HCT116 (cell line): ENCODE results near the gene MAPK8IP3.

ENCODE experiments used
- ATF3 ChIP-seq: IDR thresholded peaks from 2 replicates; pipeline ENCODE4 v1.6.1; 2012
- CBX3 ChIP-seq: IDR thresholded peaks from 2 replicates; pipeline ENCODE4 v1.6.1; 2012; ENCODE audit warnings: low read depth
- CTCF ChIP-seq, 3 experiments: fragments of 200-600 bp in 1 of 3; sonication (generic) in 1 of 3; IDR thresholded peaks in 2 of 3; conservative IDR thresholded peaks in 1 of 3; 2 replicates each; pipeline ENCODE4 v1.5.1; 2012 to 2017; ENCODE audit warnings: low read depth in 2 of 3, low read length in 2 of 3, antibody characterized with exemption in 1 of 3, borderline replicate concordance in 1 of 3, control low read depth in 1 of 3, mild to moderate bottlenecking in 1 of 3, mixed read lengths in 1 of 3, mixed run types in 1 of 3, moderate library complexity in 1 of 3; ENCODE audit not compliant: insufficient read depth in 1 of 3
- EGR1 ChIP-seq: IDR thresholded peaks from 2 replicates; pipeline ENCODE4 v1.6.1; 2012; ENCODE audit warnings: low read depth
- EZH2 ChIP-seq: fragments of 200-600 bp; sonication (generic); IDR thresholded peaks from 2 replicates; pipeline ENCODE4 v1.6.1; 2017; ENCODE audit warnings: antibody characterized with exemption, mixed run types
- EZH2phosphoT487 ChIP-seq: fragments of 200-600 bp; IDR thresholded peaks from 2 replicates; pipeline ENCODE4 v1.6.1; 2018; ENCODE audit warnings: antibody characterized with exemption, borderline replicate concordance
- FOSL1 ChIP-seq: IDR thresholded peaks from 2 replicates; pipeline ENCODE4 v1.6.1; 2012; ENCODE audit warnings: low read depth
- MAX ChIP-seq: IDR thresholded peaks from 2 replicates; pipeline ENCODE4 v1.6.1; 2012
- POLR2A ChIP-seq: IDR thresholded peaks from 2 replicates; pipeline ENCODE4 v1.7.0; 2011; ENCODE audit warnings: borderline replicate concordance; ENCODE audit not compliant: insufficient read depth, insufficient read length; ENCODE audit errors: extremely low read depth
- ZBTB33 ChIP-seq: IDR thresholded peaks from 2 replicates; pipeline ENCODE4 v1.6.1; 2011; ENCODE audit warnings: mild to moderate bottlenecking, low read length, moderate library complexity; ENCODE audit not compliant: insufficient replicate concordance; ENCODE audit errors: extremely low read depth

- no peak for TF ChIP-seq CTCF (IDR thresholded peaks at IDR 0.05 in 2 of 3, conservative IDR thresholded peaks at IDR 0.05 in 1 of 3; ENCODE audit: borderline replicate concordance in 1 of 3, insufficient read depth in 1 of 3, low read depth in 2 of 3, low read length in 2 of 3)
- no peak for TF ChIP-seq POLR2A
- no peak for TF ChIP-seq FOSL1
- no peak for TF ChIP-seq ATF3
- TF ChIP-seq EZH2phosphoT487 = no peak
- no peak for TF ChIP-seq MAX
- TF ChIP-seq EZH2 = no peak
- no peak for TF ChIP-seq ZBTB33
- TF ChIP-seq EGR1 = no peak
- no peak for TF ChIP-seq CBX3
Observed at GRCh38 chr16:1661826-1662225, 44.2 kb upstream of the MAPK8IP3 start.
